Measurements from ENCODE around the gene SKAP2. TPM values are rescaled to one million over a fixed set of nuclear protein-coding genes. Genes with fewer than 3 reads are reported as not detected.

SKAP2 gene
- total RNA-seq, 1 donor, result 19.5 TPM

DNA sequence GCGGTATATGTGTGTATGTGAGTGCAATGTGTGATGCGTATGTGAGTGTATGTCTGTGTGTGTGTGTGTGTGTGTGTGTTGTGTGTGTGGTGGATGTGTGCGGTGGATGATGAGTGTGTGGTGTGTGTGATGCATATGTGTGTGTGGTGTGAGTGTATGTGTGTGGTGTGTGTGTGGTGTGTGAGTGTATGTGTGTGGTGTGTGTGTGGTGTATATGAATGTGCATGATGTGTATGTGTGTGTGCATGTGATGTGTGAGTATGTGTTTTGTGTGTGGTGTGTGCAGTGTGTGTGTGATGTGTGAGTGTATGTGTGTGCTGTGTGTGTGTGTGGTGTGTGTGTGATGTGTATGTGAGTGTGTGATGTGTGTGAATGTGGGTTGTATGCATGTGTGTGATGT lies 222.0 kb downstream of the SKAP2 start:
- DNase-seq (ENCODE audit: insufficient read length, low spot score, missing footprints), result no peak
- Histone ChIP-seq H3K4me3 (ENCODE audit: insufficient read depth, low read length) (no peak overlapping the region), H4K20me1 (ENCODE audit: insufficient read depth, low read length) (no peaks in the 10 kb centered on the region), H3K79me2 (ENCODE audit: insufficient read depth, low read length) (no peaks in the 10 kb centered on the region), H3K36me3 (ENCODE audit: insufficient read depth, low read length) (no peaks in the 10 kb centered on the region), H3K4me1 (ENCODE audit: insufficient read depth, low read length) (no peaks in the 10 kb centered on the region), H3K9me3 (ENCODE audit: low read depth, low read length) (no peaks in the 10 kb centered on the region), H3K4me2 (ENCODE audit: insufficient read depth, low read length) (no peak overlapping the region), H2AFZ (ENCODE audit: low read length) (no peak overlapping the region), H3K27ac (ENCODE audit: low read depth, low read length) (no peak overlapping the region), H3K27me3 (ENCODE audit: insufficient read depth, low read length) (no peaks in the 10 kb centered on the region)
- TF ChIP-seq, protein P1, sequence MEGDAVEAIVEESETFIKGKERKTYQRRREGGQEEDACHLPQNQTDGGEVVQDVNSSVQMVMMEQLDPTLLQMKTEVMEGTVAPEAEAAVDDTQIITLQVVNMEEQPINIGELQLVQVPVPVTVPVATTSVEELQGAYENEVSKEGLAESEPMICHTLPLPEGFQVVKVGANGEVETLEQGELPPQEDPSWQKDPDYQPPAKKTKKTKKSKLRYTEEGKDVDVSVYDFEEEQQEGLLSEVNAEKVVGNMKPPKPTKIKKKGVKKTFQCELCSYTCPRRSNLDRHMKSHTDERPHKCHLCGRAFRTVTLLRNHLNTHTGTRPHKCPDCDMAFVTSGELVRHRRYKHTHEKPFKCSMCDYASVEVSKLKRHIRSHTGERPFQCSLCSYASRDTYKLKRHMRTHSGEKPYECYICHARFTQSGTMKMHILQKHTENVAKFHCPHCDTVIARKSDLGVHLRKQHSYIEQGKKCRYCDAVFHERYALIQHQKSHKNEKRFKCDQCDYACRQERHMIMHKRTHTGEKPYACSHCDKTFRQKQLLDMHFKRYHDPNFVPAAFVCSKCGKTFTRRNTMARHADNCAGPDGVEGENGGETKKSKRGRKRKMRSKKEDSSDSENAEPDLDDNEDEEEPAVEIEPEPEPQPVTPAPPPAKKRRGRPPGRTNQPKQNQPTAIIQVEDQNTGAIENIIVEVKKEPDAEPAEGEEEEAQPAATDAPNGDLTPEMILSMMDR (IDR thresholded peaks at IDR 0.05; ENCODE audit: extremely low read depth, low read depth, low read length), result no peak

DNA sequence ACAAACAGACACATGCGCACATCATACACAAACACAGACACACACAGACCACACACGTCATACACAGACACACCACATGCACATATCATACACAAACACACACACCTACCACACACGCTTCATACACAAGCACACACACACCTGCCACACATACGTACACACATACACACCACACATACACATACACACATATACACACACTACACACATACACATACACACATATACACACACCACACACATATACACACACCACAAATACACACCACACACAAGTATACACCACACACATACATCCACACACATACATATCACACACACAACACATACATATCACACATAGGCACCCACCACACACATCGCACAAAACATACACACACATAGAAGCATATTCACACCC lies 224.7 kb downstream of the SKAP2 start:
- Histone ChIP-seq H3K79me2 (ENCODE audit: insufficient read depth, low read length) (no peaks in the 10 kb centered on the region), H3K36me3 (ENCODE audit: insufficient read depth, low read length) (no peaks in the 10 kb centered on the region), H3K4me1 (ENCODE audit: insufficient read depth, low read length) (no peaks in the 10 kb centered on the region), H3K27ac (ENCODE audit: low read depth, low read length) (no peak overlapping the region), H3K4me2 (ENCODE audit: insufficient read depth, low read length) (no peak overlapping the region), H4K20me1 (ENCODE audit: insufficient read depth, low read length) (no peaks in the 10 kb centered on the region), H3K27me3 (ENCODE audit: insufficient read depth, low read length) (no peaks in the 10 kb centered on the region), H2AFZ (ENCODE audit: low read length) (no peak overlapping the region), H3K4me3 (ENCODE audit: insufficient read depth, low read length) (no peak overlapping the region), H3K9me3 (ENCODE audit: low read depth, low read length) (no peaks in the 10 kb centered on the region)
- no peak for DNase-seq (ENCODE audit: insufficient read length, low spot score, missing footprints)
- TF ChIP-seq, protein P1 (IDR thresholded peaks at IDR 0.05; ENCODE audit: extremely low read depth, low read depth, low read length), result no peak

DNA sequence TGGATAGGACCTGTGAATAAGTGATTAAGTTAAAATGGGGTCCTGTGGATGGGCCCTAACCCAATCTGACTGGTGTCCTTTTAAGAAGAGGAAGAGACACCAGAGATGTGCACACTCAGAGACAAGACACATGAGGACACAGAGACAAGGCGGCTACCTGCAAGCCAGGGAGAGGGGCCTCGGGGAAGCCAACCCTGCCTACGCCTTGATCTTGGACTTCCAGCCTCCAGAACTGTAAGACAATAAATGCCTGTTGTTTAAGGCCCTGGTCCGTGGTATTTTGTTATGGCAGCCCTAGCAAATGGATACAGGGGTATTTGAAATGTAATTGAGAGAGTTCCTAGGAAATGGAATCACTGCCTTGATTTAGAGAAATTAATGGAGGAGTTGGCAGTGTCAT lies 225.3 kb downstream of the SKAP2 start:
- Histone ChIP-seq H3K4me1 (ENCODE audit: insufficient read depth, low read length) (no peaks in the 10 kb centered on the region), H3K27me3 (ENCODE audit: insufficient read depth, low read length) (no peaks in the 10 kb centered on the region), H4K20me1 (ENCODE audit: insufficient read depth, low read length) (no peaks in the 10 kb centered on the region), H3K79me2 (ENCODE audit: insufficient read depth, low read length) (no peaks in the 10 kb centered on the region), H3K27ac (ENCODE audit: low read depth, low read length) (no peak overlapping the region), H3K4me3 (ENCODE audit: insufficient read depth, low read length) (no peak overlapping the region), H3K4me2 (ENCODE audit: insufficient read depth, low read length) (no peak overlapping the region), H3K36me3 (ENCODE audit: insufficient read depth, low read length) (no peaks in the 10 kb centered on the region), H3K9me3 (ENCODE audit: low read depth, low read length) (no peaks in the 10 kb centered on the region), H2AFZ (ENCODE audit: low read length) (no peak overlapping the region)
- TF ChIP-seq, protein P1 (IDR thresholded peaks at IDR 0.05; ENCODE audit: extremely low read depth, low read depth, low read length), result no peak
- no peak for DNase-seq (ENCODE audit: insufficient read length, low spot score, missing footprints)

DNA sequence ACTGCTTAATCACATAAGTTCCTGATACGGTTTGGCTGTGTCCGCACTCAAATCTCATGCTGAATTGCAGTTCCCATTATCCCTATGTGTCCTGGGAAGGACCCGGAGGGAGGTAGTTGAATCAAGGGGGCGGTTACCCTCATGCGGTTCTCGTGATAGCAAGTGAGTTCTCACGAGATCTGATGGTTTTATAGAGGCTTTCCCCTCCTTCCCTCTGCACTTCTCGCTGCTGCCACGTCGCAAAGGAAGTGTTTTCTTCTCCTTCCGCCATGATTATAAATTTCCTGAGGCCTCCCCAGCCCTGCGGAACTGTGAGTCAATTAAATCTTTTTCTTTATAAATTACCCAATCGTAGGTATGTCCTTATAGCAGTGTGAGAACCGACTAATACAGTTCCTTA lies 226.2 kb downstream of the SKAP2 start:
- TF ChIP-seq, protein P1 (IDR thresholded peaks at IDR 0.05; ENCODE audit: extremely low read depth, low read depth, low read length), result no peak
- H3K4me1 ChIP-seq (ENCODE audit: insufficient read depth, low read length), result no peaks in the 10 kb centered on the region
- no peaks in the 10 kb centered on the region for H3K79me2 ChIP-seq (ENCODE audit: insufficient read depth, low read length)
- H3K27me3 ChIP-seq (ENCODE audit: insufficient read depth, low read length), result no peaks in the 10 kb centered on the region
- no peak overlapping the region for H3K4me2 ChIP-seq (ENCODE audit: insufficient read depth, low read length)
- H2AFZ ChIP-seq (ENCODE audit: low read length), result no peak overlapping the region
- H3K9me3 ChIP-seq (ENCODE audit: low read depth, low read length), result no peaks in the 10 kb centered on the region
- no peak overlapping the region for H3K4me3 ChIP-seq (ENCODE audit: insufficient read depth, low read length)
- H4K20me1 ChIP-seq (ENCODE audit: insufficient read depth, low read length), result no peaks in the 10 kb centered on the region
- no peaks in the 10 kb centered on the region for H3K36me3 ChIP-seq (ENCODE audit: insufficient read depth, low read length)
- H3K27ac ChIP-seq (ENCODE audit: low read depth, low read length), result no peak overlapping the region
- no peak for DNase-seq (ENCODE audit: insufficient read length, low spot score, missing footprints)

All from osteoblast (primary cell).